ENCODE results near the gene MYO1D. TPM values are rescaled to one million over a fixed set of nuclear protein-coding genes. Genes with fewer than 3 reads are reported as not detected.

MYO1D gene
- total and polyA plus RNA-seq, 4 donors: 4.5 to 22.9 (median 13.3) TPM

DNA sequence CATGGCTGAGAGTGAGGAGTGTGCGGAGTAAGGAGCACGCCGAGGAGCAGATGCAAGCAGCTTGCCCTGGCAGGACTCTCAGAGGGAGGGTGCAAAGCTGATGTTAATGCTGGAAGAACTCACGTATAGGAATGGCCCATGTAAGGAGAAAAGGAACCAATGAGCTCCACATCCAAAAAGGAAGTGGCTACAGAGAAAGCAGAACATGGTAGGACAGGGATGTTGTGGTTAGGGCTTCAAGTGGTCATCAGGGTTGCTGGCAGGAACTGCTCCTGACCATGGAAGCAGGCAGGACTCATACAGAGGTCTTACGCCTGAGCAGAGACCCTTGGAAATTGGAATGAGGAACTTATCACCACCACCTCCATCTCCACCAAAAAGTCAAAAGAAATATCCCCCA is 5.2 kb downstream of the MYO1D start:
- TF ChIP-seq, protein P1, sequence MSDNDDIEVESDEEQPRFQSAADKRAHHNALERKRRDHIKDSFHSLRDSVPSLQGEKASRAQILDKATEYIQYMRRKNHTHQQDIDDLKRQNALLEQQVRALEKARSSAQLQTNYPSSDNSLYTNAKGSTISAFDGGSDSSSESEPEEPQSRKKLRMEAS (IDR thresholded peaks at IDR 0.05): no peak
- TF ChIP-seq ATF3 (IDR thresholded peaks at IDR 0.05) (no peak), JUND (IDR thresholded peaks at IDR 0.05) (no peak), TAF1 (conservative IDR thresholded peaks at IDR 0.05) (no peak), NR2F2 (IDR thresholded peaks at IDR 0.05) (no peak), HNF4G (IDR thresholded peaks at IDR 0.05) (no peak), RXRA (IDR thresholded peaks at IDR 0.05) (no peak), FOXA1 (IDR thresholded peaks at IDR 0.05) (no peak), EGR1 (IDR thresholded peaks at IDR 0.05; ENCODE audit: low read depth in 2 of 2) (no peak), YY1 (IDR thresholded peaks at IDR 0.05) (no peak), GABPA (IDR thresholded peaks at IDR 0.05 in 1 of 2, conservative IDR thresholded peaks at IDR 0.05 in 1 of 2) (no peak), SP1 (IDR thresholded peaks at IDR 0.05) (no peak), HNF4A (conservative IDR thresholded peaks at IDR 0.05) (no peak), RAD21 (IDR thresholded peaks at IDR 0.05) (no peak), FOXA2 (IDR thresholded peaks at IDR 0.05) (no peak)
- TF ChIP-seq, protein P2, sequence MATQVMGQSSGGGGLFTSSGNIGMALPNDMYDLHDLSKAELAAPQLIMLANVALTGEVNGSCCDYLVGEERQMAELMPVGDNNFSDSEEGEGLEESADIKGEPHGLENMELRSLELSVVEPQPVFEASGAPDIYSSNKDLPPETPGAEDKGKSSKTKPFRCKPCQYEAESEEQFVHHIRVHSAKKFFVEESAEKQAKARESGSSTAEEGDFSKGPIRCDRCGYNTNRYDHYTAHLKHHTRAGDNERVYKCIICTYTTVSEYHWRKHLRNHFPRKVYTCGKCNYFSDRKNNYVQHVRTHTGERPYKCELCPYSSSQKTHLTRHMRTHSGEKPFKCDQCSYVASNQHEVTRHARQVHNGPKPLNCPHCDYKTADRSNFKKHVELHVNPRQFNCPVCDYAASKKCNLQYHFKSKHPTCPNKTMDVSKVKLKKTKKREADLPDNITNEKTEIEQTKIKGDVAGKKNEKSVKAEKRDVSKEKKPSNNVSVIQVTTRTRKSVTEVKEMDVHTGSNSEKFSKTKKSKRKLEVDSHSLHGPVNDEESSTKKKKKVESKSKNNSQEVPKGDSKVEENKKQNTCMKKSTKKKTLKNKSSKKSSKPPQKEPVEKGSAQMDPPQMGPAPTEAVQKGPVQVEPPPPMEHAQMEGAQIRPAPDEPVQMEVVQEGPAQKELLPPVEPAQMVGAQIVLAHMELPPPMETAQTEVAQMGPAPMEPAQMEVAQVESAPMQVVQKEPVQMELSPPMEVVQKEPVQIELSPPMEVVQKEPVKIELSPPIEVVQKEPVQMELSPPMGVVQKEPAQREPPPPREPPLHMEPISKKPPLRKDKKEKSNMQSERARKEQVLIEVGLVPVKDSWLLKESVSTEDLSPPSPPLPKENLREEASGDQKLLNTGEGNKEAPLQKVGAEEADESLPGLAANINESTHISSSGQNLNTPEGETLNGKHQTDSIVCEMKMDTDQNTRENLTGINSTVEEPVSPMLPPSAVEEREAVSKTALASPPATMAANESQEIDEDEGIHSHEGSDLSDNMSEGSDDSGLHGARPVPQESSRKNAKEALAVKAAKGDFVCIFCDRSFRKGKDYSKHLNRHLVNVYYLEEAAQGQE (IDR thresholded peaks at IDR 0.05): no peak
- TF ChIP-seq, protein P3, sequence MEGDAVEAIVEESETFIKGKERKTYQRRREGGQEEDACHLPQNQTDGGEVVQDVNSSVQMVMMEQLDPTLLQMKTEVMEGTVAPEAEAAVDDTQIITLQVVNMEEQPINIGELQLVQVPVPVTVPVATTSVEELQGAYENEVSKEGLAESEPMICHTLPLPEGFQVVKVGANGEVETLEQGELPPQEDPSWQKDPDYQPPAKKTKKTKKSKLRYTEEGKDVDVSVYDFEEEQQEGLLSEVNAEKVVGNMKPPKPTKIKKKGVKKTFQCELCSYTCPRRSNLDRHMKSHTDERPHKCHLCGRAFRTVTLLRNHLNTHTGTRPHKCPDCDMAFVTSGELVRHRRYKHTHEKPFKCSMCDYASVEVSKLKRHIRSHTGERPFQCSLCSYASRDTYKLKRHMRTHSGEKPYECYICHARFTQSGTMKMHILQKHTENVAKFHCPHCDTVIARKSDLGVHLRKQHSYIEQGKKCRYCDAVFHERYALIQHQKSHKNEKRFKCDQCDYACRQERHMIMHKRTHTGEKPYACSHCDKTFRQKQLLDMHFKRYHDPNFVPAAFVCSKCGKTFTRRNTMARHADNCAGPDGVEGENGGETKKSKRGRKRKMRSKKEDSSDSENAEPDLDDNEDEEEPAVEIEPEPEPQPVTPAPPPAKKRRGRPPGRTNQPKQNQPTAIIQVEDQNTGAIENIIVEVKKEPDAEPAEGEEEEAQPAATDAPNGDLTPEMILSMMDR (IDR thresholded peaks at IDR 0.05; ENCODE audit: low read depth, low read length, missing input control): no peak
- TF ChIP-seq, protein P4, sequence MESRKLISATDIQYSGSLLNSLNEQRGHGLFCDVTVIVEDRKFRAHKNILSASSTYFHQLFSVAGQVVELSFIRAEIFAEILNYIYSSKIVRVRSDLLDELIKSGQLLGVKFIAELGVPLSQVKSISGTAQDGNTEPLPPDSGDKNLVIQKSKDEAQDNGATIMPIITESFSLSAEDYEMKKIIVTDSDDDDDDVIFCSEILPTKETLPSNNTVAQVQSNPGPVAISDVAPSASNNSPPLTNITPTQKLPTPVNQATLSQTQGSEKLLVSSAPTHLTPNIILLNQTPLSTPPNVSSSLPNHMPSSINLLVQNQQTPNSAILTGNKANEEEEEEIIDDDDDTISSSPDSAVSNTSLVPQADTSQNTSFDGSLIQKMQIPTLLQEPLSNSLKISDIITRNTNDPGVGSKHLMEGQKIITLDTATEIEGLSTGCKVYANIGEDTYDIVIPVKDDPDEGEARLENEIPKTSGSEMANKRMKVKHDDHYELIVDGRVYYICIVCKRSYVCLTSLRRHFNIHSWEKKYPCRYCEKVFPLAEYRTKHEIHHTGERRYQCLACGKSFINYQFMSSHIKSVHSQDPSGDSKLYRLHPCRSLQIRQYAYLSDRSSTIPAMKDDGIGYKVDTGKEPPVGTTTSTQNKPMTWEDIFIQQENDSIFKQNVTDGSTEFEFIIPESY (IDR thresholded peaks at IDR 0.05): no peak
- no peaks in the 10 kb centered on the region for H3K9me3 ChIP-seq (ENCODE audit: control insufficient read depth in 4 of 4, low read length in 3 of 4)
- H3K27me3 ChIP-seq (ENCODE audit: control insufficient read depth in 4 of 4, insufficient read depth in 4 of 4, low read length in 3 of 4): no peaks in the 10 kb centered on the region
- no peak for DNase-seq (ENCODE audit: low spot score)
- H3K4me3 ChIP-seq (ENCODE audit: low read depth in 1 of 3, low read length in 3 of 3): no peak overlapping the region
- WGBS: 90% methylated on average over 5 of the region's 5 CpGs
- H3K36me3 ChIP-seq (ENCODE audit: control insufficient read depth in 4 of 4, insufficient read depth in 3 of 4, low read depth in 1 of 4, low read length in 3 of 4): no peaks in the 10 kb centered on the region
- H3K27ac ChIP-seq (ENCODE audit: low read depth in 1 of 2, low read length in 2 of 2): no peak overlapping the region
- peaks cover 3 to 21% (median 10%) of the 10 kb centered on the region in 4 donors for H3K4me1 ChIP-seq (ENCODE audit: control insufficient read depth in 4 of 4, insufficient read depth in 4 of 4, low read length in 3 of 4)
- H3K9ac ChIP-seq (ENCODE audit: low read depth in 1 of 2, low read length in 2 of 2): no peak overlapping the region

Measured in liver (tissue), 9 donors.